Transverse colon (tissue), 4 donors: ENCODE data around the gene SLC2A1. TPM values are rescaled to one million over a fixed set of nuclear protein-coding genes. Genes with fewer than 3 reads are reported as not detected.

Experiments
- DNase-seq: peaks from one replicate; pipeline ENCODE4 v3.0.0-alpha.2; 2019
- H3K27ac ChIP-seq, 4 donors: fragments of 200-600 bp; sonication (generic); 2 replicates each; pipeline ENCODE4 v1.5.1; 2016 to 2018; ENCODE audit warnings: inconsistent platforms in 4 of 4
- H3K27me3 ChIP-seq: fragments of 200-600 bp; sonication (generic); 2 replicates; pipeline ENCODE4 v1.5.1; 2017; ENCODE audit warnings: inconsistent platforms
- H3K36me3 ChIP-seq, 4 donors: fragments of 200-600 bp; sonication (generic); 2 replicates each; pipeline ENCODE4 v1.5.1; 2017 to 2019; ENCODE audit warnings: inconsistent platforms in 4 of 4
- H3K4me1 ChIP-seq, 4 donors: fragments of 200-600 bp; sonication (generic); 2 replicates each; pipeline ENCODE4 v1.5.1; 2017 to 2020; ENCODE audit warnings: inconsistent platforms in 4 of 4
- H3K4me3 ChIP-seq, 4 donors: fragments of 200-600 bp; sonication (generic); 1 replicate in 1 of 4; 2 replicates in 3 of 4; pipeline versions ENCODE4 v1.5.1 to v1.6.1; 2017 to 2019; ENCODE audit warnings: inconsistent platforms in 4 of 4
- H3K9me3 ChIP-seq, 2 donors: fragments of 200-600 bp; sonication (generic); 2 replicates each; pipeline ENCODE4 v1.5.1; 2017 to 2019; ENCODE audit warnings: inconsistent platforms in 2 of 2
- EP300 ChIP-seq: sonication (generic); formaldehyde crosslinking; IDR thresholded peaks from one replicate; pipeline ENCODE4 v1.6.1; 2017; ENCODE audit warnings: antibody characterized with exemption, low read depth
- POLR2A ChIP-seq: fragments of 450-650 bp; IDR thresholded peaks from one replicate; pipeline ENCODE4 v1.6.1; 2016; ENCODE audit warnings: antibody characterized with exemption, mild to moderate bottlenecking, moderate library complexity
- POLR2AphosphoS5 ChIP-seq, 3 donors: sonication (generic); formaldehyde crosslinking; IDR thresholded peaks; one replicate each; pipeline ENCODE4 v1.6.1; 2016; ENCODE audit warnings: antibody characterized with exemption in 3 of 3
- WGBS, 2 donors: methylation state at CpG; one replicate each; pipeline ENCODE4 v1.1.5; 2018; ENCODE audit warnings: low coverage in 1 of 2; 5-methylcytosine and 5-hydroxymethylcytosine counted together
- in situ Hi-C, 4 donors: fragments of 200-750 bp; cut with MboI; loops; one replicate each; pipeline versions ENCODE4 v1.15.0 to v1.15.1; 2017; ENCODE audit warnings: low sequenced_read_pairs in 3 of 4, low pct_ligation_motif_present in 1 of 4, low pct_unique_long_range_greater_than_20kb in 1 of 4
- intact Hi-C: fragments of 100-400 bp; cut with DNase I; formaldehyde crosslinking; loops from one replicate; pipeline ENCODE4 v1.15.1; 2023; ENCODE audit warnings: low total_unique reads
- total RNA-seq, 4 donors: library from RNA; depleted of rRNA; stranded (reverse); fragments of >200 nt; gene quantifications; one replicate each; pipeline ENCODE4 v1.1.0, GENCODE V29; 2016
- TF ChIP-seq, protein P1 (sequence below), 5 experiments: fragments of 200-600 bp in 3 of 5; fragments of 450-650 bp in 2 of 5; sonication (generic) in 3 of 5; IDR thresholded peaks; 1 replicate in 2 of 5; 2 replicates in 3 of 5; pipeline ENCODE4 v1.5.1; 2016 to 2017; ENCODE audit warnings: antibody characterized with exemption in 5 of 5, inconsistent platforms in 3 of 5, mild to moderate bottlenecking in 2 of 5, moderate library complexity in 1 of 5

The SLC2A1 gene
- total RNA-seq, 4 donors from 2014 or later, result 37.2 to 98.9 (median 69.1) TPM

DNA sequence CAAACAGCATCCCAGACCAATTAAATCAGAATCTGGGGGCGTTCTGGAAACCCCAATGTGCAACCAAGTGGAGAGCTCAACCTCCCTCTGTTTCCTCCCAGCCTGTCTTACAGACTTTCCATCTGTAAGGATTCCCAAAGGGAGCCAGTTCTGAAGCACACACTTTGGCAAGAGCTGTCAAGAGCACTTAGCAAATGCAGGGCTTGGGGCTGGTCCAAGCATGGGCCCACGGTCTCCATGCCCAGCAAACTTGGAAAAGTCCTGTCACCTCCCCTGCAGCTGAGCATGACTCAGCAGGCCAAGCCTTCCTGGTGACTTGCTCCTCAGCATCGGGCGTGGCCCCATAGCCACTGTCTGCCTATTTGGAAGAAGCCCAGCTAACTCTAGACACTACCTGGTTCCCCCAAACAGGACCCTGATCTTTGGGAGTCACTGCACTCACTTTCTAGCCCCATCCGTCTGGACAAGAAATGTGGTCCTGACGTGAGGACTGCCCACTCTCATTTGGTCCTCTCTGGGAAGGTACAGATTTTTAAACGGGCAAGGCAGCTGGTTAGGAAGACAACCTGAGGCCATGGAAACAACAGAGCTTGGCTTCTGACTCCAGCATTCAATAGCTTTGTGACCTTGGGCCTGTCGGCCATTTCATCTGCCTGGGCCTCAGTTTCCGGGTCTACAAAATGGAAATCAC lies 16.9 kb downstream of the SLC2A1 start:
- in situ Hi-C loops (no loop called here), intact Hi-C loops (no loop called here)
- H3K4me1 ChIP-seq, result peaks cover 55 to 95% (median 86%) of the 10 kb centered on the region in 4 donors
- H3K9me3 ChIP-seq, result no peaks in the 10 kb centered on the region
- no peak overlapping the region for H3K4me3 ChIP-seq
- 52% methylated on average over 9 of the region's 9 CpGs; no CpG with 5 or more reads in 1 of the 2 donors for WGBS, 2 donors
- H3K36me3 ChIP-seq, result no peaks in the 10 kb centered on the region
- no peaks in the 10 kb centered on the region for H3K27me3 ChIP-seq
- DNase-seq, result peak; percentile 88
- peak overlapping the region; percentile 84 to 92 (median 90) for H3K27ac ChIP-seq
- TF ChIP-seq, protein P1, sequence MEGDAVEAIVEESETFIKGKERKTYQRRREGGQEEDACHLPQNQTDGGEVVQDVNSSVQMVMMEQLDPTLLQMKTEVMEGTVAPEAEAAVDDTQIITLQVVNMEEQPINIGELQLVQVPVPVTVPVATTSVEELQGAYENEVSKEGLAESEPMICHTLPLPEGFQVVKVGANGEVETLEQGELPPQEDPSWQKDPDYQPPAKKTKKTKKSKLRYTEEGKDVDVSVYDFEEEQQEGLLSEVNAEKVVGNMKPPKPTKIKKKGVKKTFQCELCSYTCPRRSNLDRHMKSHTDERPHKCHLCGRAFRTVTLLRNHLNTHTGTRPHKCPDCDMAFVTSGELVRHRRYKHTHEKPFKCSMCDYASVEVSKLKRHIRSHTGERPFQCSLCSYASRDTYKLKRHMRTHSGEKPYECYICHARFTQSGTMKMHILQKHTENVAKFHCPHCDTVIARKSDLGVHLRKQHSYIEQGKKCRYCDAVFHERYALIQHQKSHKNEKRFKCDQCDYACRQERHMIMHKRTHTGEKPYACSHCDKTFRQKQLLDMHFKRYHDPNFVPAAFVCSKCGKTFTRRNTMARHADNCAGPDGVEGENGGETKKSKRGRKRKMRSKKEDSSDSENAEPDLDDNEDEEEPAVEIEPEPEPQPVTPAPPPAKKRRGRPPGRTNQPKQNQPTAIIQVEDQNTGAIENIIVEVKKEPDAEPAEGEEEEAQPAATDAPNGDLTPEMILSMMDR (IDR thresholded peaks at IDR 0.05), result no peak
- peak in 2 of 3 donors; percentile 34 to 74 for TF ChIP-seq POLR2AphosphoS5 (IDR thresholded peaks at IDR 0.05)

DNA sequence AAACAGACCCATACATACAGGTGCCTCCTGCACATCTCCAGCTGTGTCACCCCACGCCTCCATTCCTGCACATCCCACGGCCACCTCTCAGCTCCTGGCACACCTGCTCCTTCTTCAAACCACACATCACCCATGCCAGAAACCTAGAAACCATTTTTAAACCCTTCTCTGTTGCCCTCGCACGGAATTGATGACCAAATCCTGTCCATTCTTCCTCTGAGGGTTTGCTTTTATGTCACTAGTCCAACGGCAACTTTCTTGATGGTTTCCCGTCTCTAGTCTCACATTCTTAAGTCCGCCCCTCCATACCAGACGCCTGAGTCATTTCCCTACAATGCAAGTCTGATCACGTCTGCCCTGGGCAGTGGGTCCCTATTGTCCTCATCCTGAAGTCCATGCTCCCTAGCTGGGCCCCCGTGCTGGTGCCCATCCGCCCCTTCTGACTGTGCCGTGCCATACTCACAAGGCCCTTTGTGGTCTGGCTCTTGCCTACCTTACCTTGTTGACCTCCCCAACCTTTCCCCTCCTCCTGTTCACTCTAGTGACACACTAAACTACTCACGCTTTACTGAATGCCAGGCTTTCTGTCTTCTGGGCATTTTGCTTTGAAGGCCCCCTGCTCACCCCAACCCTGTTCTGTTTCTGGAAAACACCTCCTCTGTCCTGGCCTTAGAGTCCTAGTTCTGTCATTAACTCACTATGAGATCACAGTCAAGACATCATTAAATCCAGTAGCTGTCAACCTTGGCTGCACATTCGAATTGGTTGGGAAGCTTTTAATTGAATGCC lies 17.6 kb downstream of the SLC2A1 start:
- H3K27ac ChIP-seq, result peak overlapping the region; percentile 84 to 92 (median 90)
- H3K4me1 ChIP-seq, result peaks cover 62 to 100% (median 93%) of the 10 kb centered on the region in 4 donors
- H3K36me3 ChIP-seq, result no peaks in the 10 kb centered on the region
- WGBS, 2 donors, result 71 to 75% methylated on average over 9 to 14 of the region's 14 CpGs
- no peaks in the 10 kb centered on the region for H3K27me3 ChIP-seq
- TF ChIP-seq EP300, result no peak
- TF ChIP-seq, protein P1 (IDR thresholded peaks at IDR 0.05), result no peak
- no peak for TF ChIP-seq POLR2AphosphoS5 (IDR thresholded peaks at IDR 0.05)
- no peak for TF ChIP-seq POLR2A
- no peak for DNase-seq
- in situ Hi-C loops, result no loop called here
- H3K9me3 ChIP-seq, result no peaks in the 10 kb centered on the region
- intact Hi-C loops, result no loop called here
- H3K4me3 ChIP-seq, result no peak overlapping the region

DNA sequence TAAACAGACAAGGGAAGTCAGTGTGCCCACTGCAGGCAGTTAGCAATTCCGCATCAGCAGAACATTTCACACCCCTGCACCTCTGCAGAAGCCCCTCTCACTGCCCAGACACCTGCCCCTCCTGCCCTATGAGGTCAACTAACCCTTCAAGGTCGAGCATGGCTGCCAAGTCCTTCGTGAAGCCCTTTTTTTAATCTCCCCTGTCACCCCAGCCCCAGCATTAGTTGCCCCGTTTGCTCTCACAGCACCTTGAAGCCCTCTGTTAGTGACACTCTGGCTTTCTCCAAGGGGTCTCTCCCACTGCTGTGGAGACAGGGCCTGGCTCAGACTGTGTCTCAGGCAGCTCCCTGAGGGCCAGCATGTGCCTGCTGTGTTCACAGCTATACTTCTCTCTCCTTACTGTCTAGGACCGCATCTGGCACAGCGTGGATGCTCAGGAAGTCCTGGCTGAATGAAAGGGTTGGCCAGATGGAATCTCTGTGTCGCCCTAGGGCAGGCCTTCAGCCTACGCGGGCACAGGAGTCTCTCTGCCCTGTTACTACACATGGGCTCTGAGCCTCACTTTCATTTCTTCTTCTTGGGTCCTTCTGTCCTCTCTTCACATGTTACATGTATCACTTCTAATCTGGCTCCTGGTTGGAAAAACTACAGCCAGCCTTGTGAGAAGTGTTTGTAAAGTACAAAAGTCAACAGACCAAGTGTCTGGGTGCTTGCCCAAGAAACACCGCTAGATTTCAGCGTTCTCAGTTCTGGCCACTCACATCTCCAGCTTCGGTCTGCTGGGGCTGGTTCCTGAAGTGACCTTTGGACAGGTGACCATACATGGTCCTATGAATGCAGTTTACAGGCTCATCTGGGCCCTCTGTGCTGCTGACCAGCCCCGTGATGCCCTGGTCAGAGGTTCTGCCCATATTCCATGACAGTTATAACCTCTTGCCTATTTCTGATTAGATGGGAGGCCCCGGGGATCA lies 19.7 kb downstream of the SLC2A1 start:
- no peaks in the 10 kb centered on the region for H3K36me3 ChIP-seq
- H3K4me1 ChIP-seq, result peaks cover 56 to 89% (median 85%) of the 10 kb centered on the region in 4 donors
- TF ChIP-seq POLR2AphosphoS5 (IDR thresholded peaks at IDR 0.05), result peak in 2 of 3 donors; percentile 22 to 52
- TF ChIP-seq POLR2A, result no peak
- TF ChIP-seq, protein P1 (IDR thresholded peaks at IDR 0.05), result no peak
- no peak for TF ChIP-seq EP300
- WGBS, 2 donors, result 78 to 100% methylated on average over 3 to 14 of the region's 14 CpGs
- peak overlapping the region; percentile 76 to 92 (median 86) for H3K27ac ChIP-seq
- H3K4me3 ChIP-seq, result no peak overlapping the region
- in situ Hi-C loops (no loop called here), intact Hi-C loops (no loop called here)
- no peaks in the 10 kb centered on the region for H3K9me3 ChIP-seq
- H3K27me3 ChIP-seq, result no peaks in the 10 kb centered on the region
- DNase-seq, result peak; percentile 57
